ENCODE data around the gene PRKCZ.
A peak's percentile ranks its signal among the peaks of the same experiment; 100 is the strongest.

The PRKCZ gene

DNA sequence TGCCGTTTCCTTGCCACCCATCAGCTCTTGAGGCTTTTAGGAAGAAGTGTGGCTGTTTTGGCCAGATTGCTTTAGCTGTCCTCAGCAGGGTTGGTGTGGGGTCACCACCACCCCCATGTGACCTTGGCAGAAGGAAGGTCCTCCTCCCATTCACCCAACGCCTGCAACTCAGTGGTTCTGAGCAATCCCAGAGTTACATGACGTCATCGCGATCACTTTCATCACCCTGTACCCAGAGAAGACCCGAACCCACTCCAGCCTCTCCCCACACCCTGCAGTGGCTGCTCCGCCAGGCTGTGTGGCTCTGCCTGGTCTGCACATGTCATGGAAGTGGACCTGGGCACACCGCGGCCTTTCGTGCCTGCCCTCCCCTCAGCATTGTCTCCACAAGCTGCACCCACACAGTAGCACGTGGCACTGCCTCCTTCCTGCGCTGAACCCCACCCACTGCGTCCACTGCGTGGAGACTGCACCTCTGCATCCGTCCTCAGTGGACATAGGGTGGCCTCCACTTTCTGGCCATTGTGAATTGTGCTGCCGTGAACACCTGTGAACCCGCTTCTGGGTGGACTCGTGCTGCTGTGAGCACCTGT lies 127.8 kb downstream of the PRKCZ start:
- DNase-seq (ENCODE audit: low read depth) = no peak

DNA sequence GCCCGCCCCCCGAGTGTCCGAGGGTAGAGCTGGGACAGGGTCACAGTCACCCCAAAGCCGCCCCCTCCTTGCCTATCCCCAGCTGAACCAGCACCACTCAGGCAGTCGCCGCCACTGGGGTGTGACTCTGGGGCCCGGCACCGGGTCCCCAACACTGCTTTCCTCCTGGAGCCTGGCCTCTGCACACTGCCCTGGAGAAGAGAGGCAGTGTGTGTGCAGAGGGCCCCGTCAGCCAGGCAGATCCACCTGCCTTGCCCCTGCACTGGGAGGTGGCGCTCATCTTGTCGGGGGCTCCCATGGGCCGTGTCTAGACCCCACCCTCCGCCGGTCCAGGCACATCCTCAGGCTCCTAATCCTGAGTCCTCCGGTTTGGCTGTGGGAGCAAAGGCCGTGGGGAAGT lies 128.7 kb downstream of the PRKCZ start:
- no peak for DNase-seq (ENCODE audit: low read depth)

DNA sequence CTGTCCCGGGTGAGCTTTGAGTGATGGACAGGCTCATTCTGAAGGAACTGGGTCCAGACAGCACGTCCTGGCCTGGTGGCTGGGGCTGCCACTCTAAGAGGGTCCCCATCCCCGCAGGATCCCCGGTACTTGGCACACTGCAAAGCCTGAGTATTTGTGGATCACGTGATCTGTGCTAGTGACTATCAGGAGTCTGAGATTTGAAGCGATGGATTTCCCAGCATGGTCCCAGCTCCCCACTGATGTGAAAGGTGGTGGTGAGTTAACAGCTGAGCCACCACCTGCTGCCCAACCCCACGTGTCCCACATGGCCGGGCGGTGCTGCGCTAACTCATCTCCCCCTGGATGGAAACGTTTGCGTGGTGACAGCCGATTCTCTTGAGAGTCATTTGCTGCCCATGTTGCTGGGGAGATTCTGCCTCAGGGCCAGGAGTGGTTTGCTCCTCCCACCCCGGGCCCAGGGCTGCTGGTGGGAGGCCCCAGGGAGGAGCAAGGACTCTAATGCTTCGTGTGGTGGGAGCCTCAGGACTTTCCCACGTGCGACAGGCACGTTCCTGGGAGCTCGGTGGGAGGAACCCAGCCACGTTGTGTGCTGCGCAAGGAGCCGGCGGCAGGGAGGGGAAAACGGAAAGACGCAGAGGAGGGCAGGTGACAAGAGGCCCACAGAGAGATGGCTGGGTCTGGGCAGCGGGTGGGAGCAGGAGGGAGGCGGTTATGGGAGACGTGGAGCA lies 129.2 kb downstream of the PRKCZ start:
- DNase-seq (ENCODE audit: low read depth) = no peak

DNA sequence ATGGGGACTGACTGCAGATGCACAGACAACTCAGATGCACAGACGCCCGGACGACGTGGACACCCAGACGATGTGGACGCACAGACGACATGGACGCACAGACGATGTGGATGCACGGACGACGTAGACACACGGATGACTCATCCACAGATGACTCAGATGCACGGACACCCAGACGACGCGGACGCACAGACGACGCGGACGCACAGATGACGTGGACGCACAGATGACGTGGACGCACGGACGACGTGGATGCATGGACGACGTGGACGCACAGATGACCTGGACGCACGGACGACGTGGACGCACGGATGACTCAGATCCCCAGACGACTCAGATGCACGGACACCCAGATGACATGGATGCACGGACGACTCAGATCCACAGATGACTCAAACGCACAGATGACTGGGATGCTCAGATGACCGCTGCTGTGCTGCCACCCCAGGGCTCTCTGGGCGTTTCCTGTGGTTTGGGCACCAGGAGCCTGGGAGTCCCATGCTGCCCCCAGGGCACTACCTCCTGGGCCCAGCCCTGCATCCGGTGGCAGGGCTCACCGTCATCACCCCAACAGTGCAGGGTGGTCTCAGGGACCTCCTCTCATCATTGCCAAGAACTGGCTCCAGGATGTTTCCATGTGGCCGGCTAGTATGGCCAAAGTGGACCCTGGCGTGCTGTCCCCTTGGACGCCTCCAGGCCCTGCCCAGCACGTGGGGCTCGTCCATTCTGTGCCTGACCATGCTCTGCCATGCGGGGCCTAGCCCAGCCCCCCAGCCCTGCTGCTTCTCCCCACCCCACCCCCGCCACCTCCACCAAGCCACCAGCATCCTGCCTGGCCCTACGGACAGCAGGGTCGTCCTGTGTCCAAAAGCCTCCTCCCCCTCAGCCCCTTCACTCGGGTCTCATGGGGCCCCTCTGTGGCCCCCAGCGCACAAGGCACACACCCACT lies 130.4 kb downstream of the PRKCZ start:
- no peak for DNase-seq (ENCODE audit: low read depth)

DNA sequence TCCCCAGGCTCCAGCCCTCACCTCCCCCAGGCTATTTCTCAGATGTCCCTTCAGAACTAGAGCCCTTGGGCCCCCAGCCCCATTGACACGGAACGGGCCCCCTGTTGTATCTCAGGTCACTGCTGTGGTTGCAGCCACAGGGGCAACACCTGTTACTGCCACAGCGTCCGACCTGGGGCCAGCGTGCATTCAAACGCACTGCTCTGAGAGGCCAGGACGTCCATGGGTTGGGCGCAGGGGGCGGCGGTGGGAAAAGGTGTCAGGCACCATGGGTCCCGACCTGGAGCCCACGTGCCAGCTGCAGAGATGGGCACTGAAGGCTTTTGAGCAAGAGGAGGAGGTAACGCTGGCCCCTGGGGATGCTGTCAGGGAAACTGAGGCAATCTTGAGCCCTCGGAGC lies 131.1 kb downstream of the PRKCZ start:
- no peak for DNase-seq (ENCODE audit: low read depth)

DNA sequence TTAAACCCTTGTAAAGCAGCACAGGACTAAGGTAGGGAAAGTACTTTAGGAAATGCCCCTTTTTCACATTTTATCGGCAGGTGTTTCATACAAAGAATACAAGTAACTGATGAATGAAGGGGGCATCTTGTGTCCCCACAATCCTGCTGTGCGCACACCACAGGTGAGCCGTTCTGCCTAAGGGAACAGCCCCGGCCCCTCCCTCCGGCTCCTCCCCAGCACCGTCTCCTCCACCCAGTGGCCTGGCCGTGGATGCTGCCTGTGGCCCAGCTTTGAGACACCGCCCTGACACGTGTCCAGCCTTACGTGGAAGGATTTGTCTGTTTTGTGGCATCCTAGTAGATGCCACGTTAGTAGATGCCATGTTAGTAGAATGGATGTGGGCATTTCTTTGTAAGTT lies 131.5 kb downstream of the PRKCZ start:
- DNase-seq (ENCODE audit: low read depth) = no peak

DNA sequence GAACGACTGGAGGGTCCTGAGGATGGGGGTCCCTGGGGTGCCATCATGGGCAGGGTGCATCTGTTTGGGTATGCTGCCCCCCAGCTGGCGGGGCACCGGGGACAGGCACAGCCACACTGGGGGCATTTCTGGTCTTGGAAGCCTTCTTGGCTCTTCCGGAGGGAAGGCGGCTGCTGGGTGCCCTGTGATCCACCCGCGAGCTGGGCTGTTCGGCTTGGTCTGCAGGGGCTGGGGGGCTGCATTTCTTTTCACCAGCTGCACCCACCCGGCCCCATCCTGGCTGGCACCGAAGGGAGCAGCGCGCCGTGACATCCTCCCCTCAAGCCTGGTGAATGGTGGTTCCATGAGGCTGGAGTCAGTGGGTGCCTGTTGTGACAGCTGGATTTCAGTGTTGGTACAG lies 132.2 kb downstream of the PRKCZ start:
- no peak for DNase-seq (ENCODE audit: low read depth)

DNA sequence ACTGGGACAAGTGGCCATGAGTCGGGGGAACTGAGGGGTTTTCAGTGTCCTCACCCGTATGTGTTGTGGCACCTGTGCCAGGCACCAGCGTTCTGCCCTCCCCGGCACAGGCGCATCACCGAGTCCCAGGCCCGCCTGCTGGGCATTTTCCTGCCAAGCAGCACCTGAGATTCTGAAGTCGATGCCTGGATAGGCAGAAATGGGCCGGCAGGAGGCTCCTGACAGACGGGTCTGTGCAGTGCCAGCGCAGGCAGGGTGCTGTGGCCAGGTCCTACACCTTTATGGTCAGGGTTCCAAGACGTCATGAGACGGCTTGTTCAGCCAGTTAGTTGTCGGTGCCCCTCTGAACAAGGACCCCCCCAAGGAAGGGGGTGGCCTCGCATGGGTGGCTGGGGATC lies 133.7 kb downstream of the PRKCZ start:
- no peak for DNase-seq (ENCODE audit: low read depth)

DNA sequence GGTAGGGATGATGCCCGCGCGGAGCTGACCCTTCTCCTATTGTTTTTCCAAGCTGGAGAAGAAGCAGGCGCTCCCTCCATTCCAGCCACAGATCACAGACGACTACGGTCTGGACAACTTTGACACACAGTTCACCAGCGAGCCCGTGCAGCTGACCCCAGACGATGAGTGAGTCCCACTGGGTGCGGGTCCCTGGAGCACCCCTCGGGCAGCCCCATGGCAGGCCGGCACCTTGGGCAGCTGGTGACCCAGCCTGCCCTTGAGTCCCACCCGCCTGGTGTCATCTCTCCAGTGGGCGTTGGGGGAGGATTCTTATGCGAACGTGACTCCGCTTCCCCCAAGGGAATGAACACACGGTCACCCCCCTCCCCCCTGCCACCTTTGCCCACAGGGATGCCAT lies 134.3 kb downstream of the PRKCZ start:
- DNase-seq (ENCODE audit: low read depth) = no peak

DNA sequence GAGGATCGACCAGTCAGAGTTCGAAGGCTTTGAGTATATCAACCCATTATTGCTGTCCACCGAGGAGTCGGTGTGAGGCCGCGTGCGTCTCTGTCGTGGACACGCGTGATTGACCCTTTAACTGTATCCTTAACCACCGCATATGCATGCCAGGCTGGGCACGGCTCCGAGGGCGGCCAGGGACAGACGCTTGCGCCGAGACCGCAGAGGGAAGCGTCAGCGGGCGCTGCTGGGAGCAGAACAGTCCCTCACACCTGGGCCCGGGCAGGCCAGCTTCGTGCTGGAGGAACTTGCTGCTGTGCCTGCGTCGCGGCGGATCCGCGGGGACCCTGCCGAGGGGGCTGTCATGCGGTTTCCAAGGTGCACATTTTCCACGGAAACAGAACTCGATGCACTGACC lies 134.7 kb downstream of the PRKCZ start:
- DNase-seq (ENCODE audit: low read depth) = no peak

DNA sequence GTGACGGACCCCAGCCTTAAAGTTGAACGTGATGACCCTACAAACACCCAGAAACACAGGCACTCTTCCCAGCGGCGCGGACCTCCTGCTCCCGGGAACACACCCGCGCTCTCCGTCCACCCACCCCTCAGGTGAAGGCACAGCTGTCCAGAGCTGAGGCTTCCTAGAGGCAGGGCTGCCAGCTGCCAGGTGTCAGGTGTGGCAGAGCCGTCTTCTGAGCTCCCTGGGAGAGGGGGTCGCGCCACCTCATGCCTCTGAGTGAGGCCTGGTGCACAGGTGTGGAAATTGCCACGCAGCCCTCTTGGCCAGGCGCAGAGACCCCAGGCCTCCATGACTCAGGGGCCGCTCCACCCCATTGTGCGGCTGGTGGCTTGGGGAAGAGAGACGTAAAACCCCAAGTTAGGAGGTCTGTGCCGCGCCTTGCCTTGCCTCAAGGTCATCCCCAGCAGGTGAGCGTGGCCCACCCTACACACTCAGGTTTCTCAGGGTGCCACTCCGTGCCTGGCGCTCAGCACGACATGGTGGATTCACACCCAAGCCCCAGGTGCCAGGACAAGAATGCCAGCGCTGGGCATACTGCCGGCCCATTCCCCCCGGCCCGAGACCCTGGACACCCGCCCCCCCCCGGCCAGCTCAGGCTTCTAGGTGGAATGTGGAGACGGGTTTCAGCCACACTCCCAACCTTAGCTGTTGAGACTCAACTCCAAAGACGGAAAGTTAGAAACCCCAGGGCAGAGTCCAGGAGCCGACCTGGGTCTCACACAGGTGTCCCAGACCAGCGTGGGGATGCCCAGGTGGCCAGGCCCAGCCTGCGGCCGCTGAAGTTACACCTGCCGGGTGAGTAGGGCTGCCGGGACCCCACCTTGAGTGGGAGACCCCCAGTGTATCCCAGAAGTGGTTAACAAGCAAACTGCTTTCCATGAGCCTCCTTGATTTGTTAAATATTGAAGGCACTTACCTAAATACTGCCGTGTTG lies 136.0 kb downstream of the PRKCZ start:
- DNase-seq (ENCODE audit: low read depth) = no peak

DNA sequence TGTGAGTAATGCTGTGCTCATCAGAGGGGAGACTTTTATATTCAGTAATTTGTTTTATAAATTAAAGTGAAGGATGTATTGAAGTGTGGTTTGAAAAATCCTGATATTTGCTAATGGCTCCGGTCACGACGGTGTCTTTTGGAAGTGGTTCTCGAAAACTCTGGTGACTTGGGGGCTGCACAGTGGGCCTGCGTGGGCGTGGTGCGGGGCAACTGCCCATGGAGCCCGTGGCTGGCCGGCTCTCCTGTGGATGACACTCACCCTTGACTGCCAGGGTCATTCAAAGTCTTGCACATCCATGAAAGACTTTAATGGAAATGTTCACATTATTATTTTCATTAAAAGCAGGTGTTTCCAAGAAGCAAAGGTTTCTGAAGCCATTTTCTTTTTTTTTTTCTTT lies 136.7 kb downstream of the PRKCZ start:
- no peak for DNase-seq (ENCODE audit: low read depth)

DNA sequence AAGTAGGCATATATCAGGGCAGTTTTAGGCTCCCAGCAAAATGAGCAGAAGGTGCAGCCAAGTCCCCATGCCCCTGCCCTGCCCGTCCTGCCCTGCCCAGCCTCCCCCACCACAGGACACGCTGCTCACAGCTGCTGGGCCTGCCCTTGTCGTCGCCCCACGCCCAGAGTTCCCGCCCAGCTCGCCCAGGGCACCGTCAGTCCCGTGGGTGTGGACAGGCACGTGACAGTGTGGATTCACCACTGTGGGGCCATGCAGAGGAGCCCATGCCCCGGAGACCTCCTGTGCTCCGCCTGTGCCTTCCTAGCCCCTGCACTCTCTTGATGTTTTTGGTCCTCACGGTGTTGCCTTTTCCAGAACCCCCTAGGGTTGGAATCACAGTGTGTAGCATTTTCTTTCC lies 137.4 kb downstream of the PRKCZ start:
- no peak for DNase-seq (ENCODE audit: low read depth)

DNA sequence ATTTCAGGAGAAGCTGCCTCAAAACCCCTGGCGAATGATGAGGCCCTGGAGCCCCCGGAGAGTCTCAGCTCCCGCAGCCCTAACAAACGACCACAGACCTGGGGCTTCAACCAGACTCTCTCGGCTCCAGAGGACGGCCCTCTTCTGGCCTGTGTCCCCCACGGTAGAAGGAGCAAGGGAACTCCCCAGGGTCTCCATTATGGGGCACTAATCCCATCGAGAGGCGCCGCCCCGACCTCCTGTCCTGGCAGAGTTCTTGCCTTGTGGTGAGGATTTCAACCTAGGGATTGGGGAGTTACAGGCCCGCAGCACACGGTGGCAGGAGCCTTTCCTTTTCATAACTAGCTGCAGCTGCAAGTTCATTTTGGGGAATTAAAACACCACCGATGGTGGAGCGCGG lies 138.1 kb downstream of the PRKCZ start:
- no peak for DNase-seq (ENCODE audit: low read depth)

DNA sequence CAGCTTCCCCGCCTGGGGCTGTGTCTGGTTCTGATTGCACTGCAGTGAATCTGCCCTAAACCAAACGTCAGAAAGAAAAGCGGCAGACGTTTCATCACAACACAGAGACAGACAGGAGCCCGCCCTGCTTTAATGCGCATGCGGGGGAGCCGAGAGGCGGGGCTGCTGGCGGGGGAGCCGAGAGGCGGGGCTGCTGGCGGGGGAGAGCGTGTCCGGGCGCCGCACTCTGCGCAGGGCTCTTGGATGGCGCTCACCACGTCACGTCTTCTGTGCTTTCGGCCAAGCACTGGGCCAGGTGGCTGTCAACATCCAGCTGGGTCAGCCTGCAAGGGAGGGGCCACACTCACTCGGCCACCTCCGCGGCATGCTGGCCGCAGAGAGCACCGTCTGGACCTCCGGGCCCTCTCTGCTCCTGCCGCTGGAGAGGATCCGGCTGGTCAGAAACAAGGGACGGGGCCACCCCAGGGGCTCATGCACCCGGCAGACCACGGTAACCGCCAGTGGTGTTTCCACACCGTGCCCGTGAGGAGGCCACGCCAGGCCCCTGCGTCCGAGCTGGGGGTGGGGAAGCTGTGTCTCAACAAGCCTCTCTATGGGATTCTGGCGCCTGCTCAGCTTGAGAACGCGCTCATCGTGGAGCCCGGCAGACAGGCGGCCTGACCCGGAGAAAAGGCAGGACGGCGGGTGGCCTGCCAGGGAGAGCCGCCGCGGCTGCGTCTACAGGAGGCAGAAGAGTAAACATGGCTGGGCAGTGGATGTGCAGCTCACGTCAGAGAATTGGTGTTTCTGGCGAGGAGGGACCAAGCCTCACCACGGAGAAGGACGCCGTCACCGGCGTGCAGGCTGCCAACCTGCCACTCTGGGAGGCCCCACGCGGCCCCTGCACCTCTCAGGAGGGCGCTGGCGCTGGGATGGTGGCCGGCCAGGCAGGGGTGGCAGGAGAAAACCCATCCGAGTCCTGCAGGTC lies 139.5 kb downstream of the PRKCZ start:
- DNase-seq (ENCODE audit: low read depth) = peak; percentile 81

DNA sequence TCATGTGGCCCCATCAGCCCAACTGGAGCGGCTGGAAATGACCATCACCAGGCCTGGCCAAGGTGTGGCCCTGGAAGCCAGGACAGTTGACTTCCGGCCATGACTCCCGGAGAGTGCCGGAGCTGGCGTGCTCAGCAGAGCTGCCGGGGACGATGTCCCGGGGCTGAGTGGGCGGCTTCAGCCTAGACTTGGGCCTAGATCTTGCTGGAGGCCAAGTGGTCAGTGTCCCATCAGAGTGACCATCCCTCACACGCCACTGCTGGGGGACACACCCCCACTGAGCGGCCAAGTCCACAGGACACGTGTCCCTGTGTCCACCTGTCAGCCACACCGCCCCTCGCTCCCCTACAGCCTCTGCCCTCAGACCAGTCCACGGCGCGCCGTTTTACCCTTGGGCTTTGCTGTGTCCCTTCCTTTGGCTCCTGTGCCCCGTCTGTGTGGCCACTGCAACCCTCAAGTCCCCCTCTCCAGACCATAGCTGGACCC lies 140.3 kb downstream of the PRKCZ start:
- DNase-seq (ENCODE audit: low read depth) = no peak

DNA sequence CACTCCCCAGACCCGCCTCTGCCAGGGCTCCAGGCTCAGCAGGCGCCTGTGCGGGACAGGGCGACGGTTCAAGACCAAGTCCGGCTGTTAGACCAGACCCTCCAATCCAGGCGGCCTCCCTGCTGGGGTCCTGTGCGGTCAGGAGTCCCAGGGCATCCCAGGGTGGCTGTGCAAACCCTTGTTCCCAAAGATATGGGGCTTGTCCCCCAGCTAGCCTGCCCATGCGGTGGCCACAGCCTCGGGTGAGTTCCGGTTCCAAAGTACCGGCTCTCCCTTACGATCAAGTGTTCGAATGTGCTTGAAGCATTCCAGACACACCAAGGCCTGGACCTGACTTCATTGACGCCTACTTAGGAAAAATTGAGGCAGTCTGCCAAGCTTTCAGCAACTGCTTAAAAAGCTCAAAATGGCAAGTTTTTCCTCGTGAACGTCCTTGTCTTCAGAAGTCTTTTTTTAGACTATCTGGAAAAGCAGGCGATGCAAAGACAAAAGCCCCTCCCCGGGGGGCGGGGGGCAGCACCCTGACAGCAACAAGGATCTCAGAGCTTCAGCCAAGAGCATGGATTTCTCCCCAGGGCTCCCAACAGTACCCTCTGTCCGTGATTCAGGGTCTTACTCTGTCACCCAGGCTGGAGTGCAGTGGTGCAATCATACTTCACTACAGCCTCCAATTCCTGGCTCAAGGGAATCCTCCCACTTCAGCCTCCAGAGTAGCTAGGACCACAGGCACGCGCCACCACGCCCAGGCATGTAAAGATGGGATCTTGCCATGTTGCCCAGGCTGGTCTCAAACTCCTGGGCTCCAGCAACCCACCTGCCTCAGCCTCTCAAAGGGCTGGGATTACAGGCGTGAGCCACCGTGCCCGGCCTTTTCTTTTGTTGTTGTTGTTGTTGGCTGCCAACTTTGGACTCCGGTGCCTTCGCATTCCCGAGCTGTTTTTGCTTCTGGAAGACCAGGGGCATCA lies 142.1 kb downstream of the PRKCZ start:
- DNase-seq (ENCODE audit: low read depth) = no peak

DNA sequence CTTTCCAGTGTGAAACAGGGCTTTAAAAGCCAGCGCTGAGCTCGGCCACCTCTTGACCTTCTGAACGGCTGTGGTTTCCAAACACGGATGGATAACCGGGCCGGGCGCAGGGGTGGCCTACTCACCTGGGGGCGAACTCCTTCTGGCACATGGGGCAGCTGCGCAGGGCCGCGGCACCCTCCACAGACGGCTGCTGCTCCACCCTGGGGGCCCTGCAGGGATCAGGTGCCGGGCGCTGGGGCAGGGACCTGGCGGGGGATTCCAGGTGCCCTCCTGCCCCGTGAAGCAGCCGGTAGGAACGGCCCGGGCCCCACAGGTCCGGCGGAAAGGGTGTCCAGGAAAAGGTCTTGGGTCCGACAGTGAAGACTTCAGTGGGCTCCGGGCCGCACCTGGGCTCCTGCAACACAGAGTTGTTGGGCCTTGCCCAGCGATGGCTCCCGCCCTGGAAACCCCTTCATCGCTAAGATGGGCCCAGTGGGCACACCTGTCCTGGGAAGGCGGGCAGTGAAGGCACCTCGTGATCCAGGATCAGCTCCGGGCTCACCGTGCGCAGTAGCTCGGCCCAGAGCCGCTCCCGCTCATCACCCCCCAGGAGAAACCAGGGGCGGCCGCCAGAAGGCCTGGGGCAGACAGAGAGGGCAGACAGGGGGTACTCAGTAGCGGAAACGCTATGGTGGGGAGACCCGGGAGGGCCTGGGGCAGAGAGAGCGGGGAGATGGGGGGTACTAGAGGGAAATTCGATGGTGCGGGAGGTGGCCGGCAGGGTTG lies 143.5 kb downstream of the PRKCZ start:
- no peak for DNase-seq (ENCODE audit: low read depth)

Measured in stimulated activated CD8-positive, alpha-beta memory T cell treated with anti-CD3 and anti-CD28 coated beads, Interleukin-4, amount 100 ng/mL, for 24 hours (primary cell).